ENCODE measurements around the gene DSC2.

- TF ChIP-seq ZBTB33 (IDR thresholded peaks at IDR 0.05; ENCODE audit: extremely low read depth, insufficient replicate concordance, low read length) (no peak), YY1 (IDR thresholded peaks at IDR 0.05; ENCODE audit: extremely low read depth, insufficient replicate concordance, low read depth, low read length) (no peak)
These were observed 36.5 kb upstream of the DSC2 start for GRCh38 chr18:31138709-31139108.
